Adrenal gland (tissue), 5 donors: ENCODE results near the gene GCH1.

Experiments used
- CTCF ChIP-seq, 6 experiments: fragments of 450-650 bp in 4 of 6; fragments of 200-600 bp in 2 of 6; sonication (generic) in 1 of 6; IDR thresholded peaks; 1 replicate in 5 of 6; 2 replicates in 1 of 6; pipeline versions ENCODE4 v1.5.1 to v1.8.0; 2016 to 2021; ENCODE audit warnings: antibody characterized with exemption in 6 of 6, mild to moderate bottlenecking in 2 of 6, moderate library complexity in 1 of 6
- POLR2A ChIP-seq, 2 donors: fragments of 450-650 bp; IDR thresholded peaks; one replicate each; pipeline ENCODE4 v1.6.1; 2017; ENCODE audit warnings: antibody characterized with exemption in 2 of 2, mild to moderate bottlenecking in 2 of 2, moderate library complexity in 1 of 2
- donor health status: DM: no; HTN: no; CAD: no.

- TF ChIP-seq POLR2A (IDR thresholded peaks at IDR 0.05) = no peak
- no peak for TF ChIP-seq CTCF (IDR thresholded peaks at IDR 0.05)
These were observed 25.0 kb downstream of the GCH1 start for GRCh38 chr14:54877703-54878021.
